ENCODE measurements around the gene GBP1. TPM values are rescaled to one million over a fixed set of nuclear protein-coding genes. Genes with fewer than 3 reads are reported as not detected.

Gene GBP1
- total RNA-seq, 1 donor: 46.3 TPM

GRCh38 chr1:89005286-89006151, 59.5 kb downstream of the GBP1 start:
- no peaks in the 10 kb centered on the region for H3K27me3 ChIP-seq (ENCODE audit: insufficient read depth, low read length)
- no peak overlapping the region for H3K4me3 ChIP-seq (ENCODE audit: low read length)
- H3K4me1 ChIP-seq (ENCODE audit: insufficient read depth, low read length): no peaks in the 10 kb centered on the region
- H3K9me3 ChIP-seq (ENCODE audit: low read depth, low read length): no peaks in the 10 kb centered on the region

Other genes with a start within 250 kb of the GBP1 start
- gene GTF2B, start 173.6 kb downstream of the GBP1 start, total RNA-seq: 174 TPM
- gene KYAT3, start 72.6 kb downstream of the GBP1 start, total RNA-seq: 16.7 TPM
- 28.1 TPM for gene RBMXL1, start 72.6 kb downstream of the GBP1 start, total RNA-seq
- 29.1 TPM for gene GBP3, start 42.3 kb downstream of the GBP1 start, total RNA-seq
- 161 TPM for gene GBP2, start 60.9 kb upstream of the GBP1 start, total RNA-seq
- gene GBP7, start 110.8 kb upstream of the GBP1 start, total RNA-seq: not detected
- 21.8 TPM for gene GBP4, start 133.7 kb upstream of the GBP1 start, total RNA-seq
- gene GBP5, start 207.7 kb upstream of the GBP1 start, total RNA-seq: 62.4 TPM

All from mononuclear cell (primary cell).